ENCODE data around the gene IRGC.

- TF ChIP-seq CTCF (IDR thresholded peaks at IDR 0.05): no peak
- TF ChIP-seq EP300 (IDR thresholded peaks at IDR 0.05): no peak
Observed at GRCh38 chr19:43684326-43684725, 31.6 kb upstream of the IRGC start.

Data from upper lobe of left lung (tissue), 4 donors.